ENCODE results near the gene RELT. TPM values are rescaled to one million over a fixed set of nuclear protein-coding genes. Genes with fewer than 3 reads are reported as not detected.

The RELT gene
- total RNA-seq (3.3 TPM), polyA plus RNA-seq (ENCODE audit: insufficient read depth in 1 of 8, insufficient read length in 8 of 8, low replicate concordance in 1 of 8) (1 to 10 TPM; 3.2 to 4.3 (median 3.7) TPM)
- long read RNA-seq, donor 1, result 0 reads
- long read RNA-seq, donor 2, result 0 reads
- long read RNA-seq, donor 3, result 0 reads
- long read RNA-seq, donor 4, partial matches to known transcripts, result 0 of 1 reads
- long read RNA-seq, donor 4, other reads (novel, unspliced or antisense), result 0 of 1 reads
- long read RNA-seq, donor 5, partial matches to known transcripts, result 0 of 2 reads
- long read RNA-seq, donor 5, other reads (novel, unspliced or antisense), result 0 of 2 reads
- long read RNA-seq, donor 6, partial matches to known transcripts, result 0 of 1 reads
- long read RNA-seq, donor 6, other reads (novel, unspliced or antisense), result 0 of 1 reads
- long read RNA-seq, donor 7, result 0 reads
- long read RNA-seq, donor 8, result 0 reads
- long read RNA-seq, donor 9, partial matches to known transcripts, result 0 of 1 reads
- long read RNA-seq, donor 9, other reads (novel, unspliced or antisense), result 0 of 1 reads
- long read RNA-seq, donor 10, result 0 reads
- long read RNA-seq, donor 11, partial matches to known transcripts, result 0 of 2 reads
- long read RNA-seq, donor 11, other reads (novel, unspliced or antisense), result 0 of 2 reads

- WGBS (ENCODE audit: insufficient coverage), result under 1% methylated on average over 96 of the region's 96 CpGs
These were observed at the start of gene RELT for GRCh38 chr11:73376160-73376802. Gene RELT, plus strand, starts transcription at chr11:73376399. Its CDS starts 12,738 bp downstream, at chr11:73389137.

GRCh38 chr11:73326929-73327811 is 49.0 kb upstream of the RELT start:
- Histone ChIP-seq H3K4me1 (ENCODE audit: control insufficient read depth, insufficient read depth, low read length) (peaks cover 53% of the 10 kb centered on the region), H3K27ac (ENCODE audit: low read length) (no peak overlapping the region)
- WGBS (ENCODE audit: insufficient coverage), result 33% methylated on average over 4 of the region's 10 CpGs

More at GRCh38 chr11:73376160-73376802, at the start of gene RELT:
- Histone ChIP-seq H3K9me3 (replicated peaks; ENCODE audit: control insufficient read depth, low read depth, low read length) (no peaks in the 10 kb centered on the region), H3K27me3 (ENCODE audit: control insufficient read depth, insufficient read depth, low read length) (no peaks in the 10 kb centered on the region), H3K36me3 (ENCODE audit: control insufficient read depth, insufficient read depth, low read length) (no peaks in the 10 kb centered on the region), H3K4me1 (ENCODE audit: control insufficient read depth, insufficient read depth, low read length) (peaks cover 44% of the 10 kb centered on the region), H3K4me3 (ENCODE audit: low read length) (peak within 1 kb of the TSS; percentile 57), H3K27ac (ENCODE audit: low read length) (peak within 1 kb of the TSS; percentile 69)
- peak; percentile 95 for DNase-seq

GRCh38 chr11:73327812-73328364 is 48.3 kb upstream of the RELT start:
- H3K9me3 ChIP-seq (replicated peaks; ENCODE audit: control insufficient read depth, low read depth, low read length), result no peaks in the 10 kb centered on the region
- no peak overlapping the region for H3K27ac ChIP-seq (ENCODE audit: low read length)
- H3K27me3 ChIP-seq (ENCODE audit: control insufficient read depth, insufficient read depth, low read length), result no peaks in the 10 kb centered on the region
- H3K4me1 ChIP-seq (ENCODE audit: control insufficient read depth, insufficient read depth, low read length), result peaks cover 49% of the 10 kb centered on the region
- H3K4me3 ChIP-seq (ENCODE audit: low read length), result no peak overlapping the region
- WGBS (ENCODE audit: insufficient coverage), result 47% methylated on average over 4 of the region's 4 CpGs
- peaks cover 15% of the 10 kb centered on the region for H3K36me3 ChIP-seq (ENCODE audit: control insufficient read depth, insufficient read depth, low read length)
- DNase-seq, result no peak

More at GRCh38 chr11:73326929-73327811, 49.0 kb upstream of the RELT start:
- H3K36me3 ChIP-seq (ENCODE audit: control insufficient read depth, insufficient read depth, low read length), result peaks cover 15% of the 10 kb centered on the region
- no peak for DNase-seq
- no peaks in the 10 kb centered on the region for H3K27me3 ChIP-seq (ENCODE audit: control insufficient read depth, insufficient read depth, low read length)
- no peak overlapping the region for H3K4me3 ChIP-seq (ENCODE audit: low read length)
- H3K9me3 ChIP-seq (replicated peaks; ENCODE audit: control insufficient read depth, low read depth, low read length), result no peaks in the 10 kb centered on the region

- Histone ChIP-seq H3K4me1 (ENCODE audit: control insufficient read depth, insufficient read depth, low read length) (peaks cover 48% of the 10 kb centered on the region), H3K9me3 (replicated peaks; ENCODE audit: control insufficient read depth, low read depth, low read length) (no peaks in the 10 kb centered on the region), H3K36me3 (ENCODE audit: control insufficient read depth, insufficient read depth, low read length) (peaks cover 13% of the 10 kb centered on the region), H3K27me3 (ENCODE audit: control insufficient read depth, insufficient read depth, low read length) (no peaks in the 10 kb centered on the region), H3K27ac (ENCODE audit: low read length) (no peak overlapping the region), H3K4me3 (ENCODE audit: low read length) (no peak overlapping the region)
- 60% methylated on average over 2 of the region's 3 CpGs for WGBS (ENCODE audit: insufficient coverage)
- DNase-seq, result peak; percentile 47
These were observed 45.6 kb upstream of the RELT start for GRCh38 chr11:73330569-73331093.

GRCh38 chr11:73331138-73331916 is 44.9 kb upstream of the RELT start:
- H3K36me3 ChIP-seq (ENCODE audit: control insufficient read depth, insufficient read depth, low read length), result peaks cover 12% of the 10 kb centered on the region
- peaks cover 50% of the 10 kb centered on the region for H3K4me1 ChIP-seq (ENCODE audit: control insufficient read depth, insufficient read depth, low read length)
- DNase-seq, result peak; percentile 64
- no peak overlapping the region for H3K4me3 ChIP-seq (ENCODE audit: low read length)
- no peaks in the 10 kb centered on the region for H3K27me3 ChIP-seq (ENCODE audit: control insufficient read depth, insufficient read depth, low read length)
- H3K27ac ChIP-seq (ENCODE audit: low read length), result peak overlapping the region; percentile 29
- no peaks in the 10 kb centered on the region for H3K9me3 ChIP-seq (replicated peaks; ENCODE audit: control insufficient read depth, low read depth, low read length)
- 14% methylated on average over 1 of the region's 4 CpGs for WGBS (ENCODE audit: insufficient coverage)

GRCh38 chr11:73333173-73333572 is 43.0 kb upstream of the RELT start:
- Histone ChIP-seq H3K36me3 (ENCODE audit: control insufficient read depth, insufficient read depth, low read length) (peaks cover 5% of the 10 kb centered on the region), H3K4me1 (ENCODE audit: control insufficient read depth, insufficient read depth, low read length) (peaks cover 54% of the 10 kb centered on the region), H3K4me3 (ENCODE audit: low read length) (no peak overlapping the region), H3K27me3 (ENCODE audit: control insufficient read depth, insufficient read depth, low read length) (no peaks in the 10 kb centered on the region), H3K27ac (ENCODE audit: low read length) (peak overlapping the region; percentile 96), H3K9me3 (replicated peaks; ENCODE audit: control insufficient read depth, low read depth, low read length) (no peaks in the 10 kb centered on the region)
- DNase-seq, result no peak
- 88% methylated on average over 6 of the region's 11 CpGs for WGBS (ENCODE audit: insufficient coverage)

- WGBS (ENCODE audit: insufficient coverage), result 44% methylated on average over 3 of the region's 4 CpGs
These were observed 42.4 kb upstream of the RELT start for GRCh38 chr11:73333640-73334383.

GRCh38 chr11:73334384-73335203 is 41.6 kb upstream of the RELT start:
- peaks cover 59% of the 10 kb centered on the region for H3K4me1 ChIP-seq (ENCODE audit: control insufficient read depth, insufficient read depth, low read length)
- 20% methylated on average over 2 of the region's 6 CpGs for WGBS (ENCODE audit: insufficient coverage)
- H3K36me3 ChIP-seq (ENCODE audit: control insufficient read depth, insufficient read depth, low read length), result peaks cover 5% of the 10 kb centered on the region
- DNase-seq, result peak; percentile 94
- H3K27ac ChIP-seq (ENCODE audit: low read length), result peak overlapping the region; percentile 96
- H3K9me3 ChIP-seq (replicated peaks; ENCODE audit: control insufficient read depth, low read depth, low read length), result no peaks in the 10 kb centered on the region
- no peak overlapping the region for H3K4me3 ChIP-seq (ENCODE audit: low read length)
- no peaks in the 10 kb centered on the region for H3K27me3 ChIP-seq (ENCODE audit: control insufficient read depth, insufficient read depth, low read length)

More at GRCh38 chr11:73333640-73334383, 42.4 kb upstream of the RELT start:
- Histone ChIP-seq H3K9me3 (replicated peaks; ENCODE audit: control insufficient read depth, low read depth, low read length) (no peaks in the 10 kb centered on the region), H3K36me3 (ENCODE audit: control insufficient read depth, insufficient read depth, low read length) (peaks cover 5% of the 10 kb centered on the region), H3K27me3 (ENCODE audit: control insufficient read depth, insufficient read depth, low read length) (no peaks in the 10 kb centered on the region), H3K4me3 (ENCODE audit: low read length) (no peak overlapping the region), H3K27ac (ENCODE audit: low read length) (peak overlapping the region; percentile 96), H3K4me1 (ENCODE audit: control insufficient read depth, insufficient read depth, low read length) (peaks cover 59% of the 10 kb centered on the region)
- no peak for DNase-seq
